Mesothelial cell of epicardium (in vitro differentiated cells): ENCODE data around the gene KIAA0232. TPM values are rescaled to one million over a fixed set of nuclear protein-coding genes. Genes with fewer than 3 reads are reported as not detected.

ENCODE experiments used
- DNase-seq, 2 experiments: peaks; one replicate each; pipeline ENCODE4 v3.0.0; 2021; ENCODE audit warnings: low spot score in 2 of 2; ENCODE audit not compliant: unreplicated experiment in 2 of 2
- H3K27ac Mint-ChIP-seq: 2 replicates; pipeline ENCODE4 v1.8.0; 2021; ENCODE audit warnings: mixed read lengths
- H3K27me3 Mint-ChIP-seq: 2 replicates; pipeline ENCODE4 v1.8.0; 2021; ENCODE audit warnings: low read depth, mixed read lengths
- H3K36me3 Mint-ChIP-seq: 2 replicates; pipeline ENCODE4 v1.8.0; 2021; ENCODE audit warnings: mixed read lengths
- H3K4me1 Mint-ChIP-seq: 2 replicates; pipeline ENCODE4 v1.8.0; 2021; ENCODE audit warnings: mixed read lengths
- H3K4me3 Mint-ChIP-seq: 2 replicates; pipeline ENCODE4 v1.8.0; 2021; ENCODE audit warnings: mild to moderate bottlenecking, moderate library complexity, mixed read lengths
- H3K9me3 Mint-ChIP-seq: 2 replicates; pipeline ENCODE4 v1.8.0; 2021; ENCODE audit warnings: mixed read lengths
- total RNA-seq: library from RNA; stranded (reverse); gene quantifications from 3 replicates; pipeline ENCODE4 v1.2.1, GENCODE V29; 2021
- TF ChIP-seq, protein P1 (sequence below): fragments of 200-600 bp; sonication (generic); IDR thresholded peaks from one replicate; pipeline ENCODE4 v1.5.0; 2021; ENCODE audit warnings: antibody characterized with exemption; ENCODE audit not compliant: unreplicated experiment

KIAA0232 gene
- total RNA-seq, 1 donor from 2014 or later, result 37.8 TPM

DNA sequence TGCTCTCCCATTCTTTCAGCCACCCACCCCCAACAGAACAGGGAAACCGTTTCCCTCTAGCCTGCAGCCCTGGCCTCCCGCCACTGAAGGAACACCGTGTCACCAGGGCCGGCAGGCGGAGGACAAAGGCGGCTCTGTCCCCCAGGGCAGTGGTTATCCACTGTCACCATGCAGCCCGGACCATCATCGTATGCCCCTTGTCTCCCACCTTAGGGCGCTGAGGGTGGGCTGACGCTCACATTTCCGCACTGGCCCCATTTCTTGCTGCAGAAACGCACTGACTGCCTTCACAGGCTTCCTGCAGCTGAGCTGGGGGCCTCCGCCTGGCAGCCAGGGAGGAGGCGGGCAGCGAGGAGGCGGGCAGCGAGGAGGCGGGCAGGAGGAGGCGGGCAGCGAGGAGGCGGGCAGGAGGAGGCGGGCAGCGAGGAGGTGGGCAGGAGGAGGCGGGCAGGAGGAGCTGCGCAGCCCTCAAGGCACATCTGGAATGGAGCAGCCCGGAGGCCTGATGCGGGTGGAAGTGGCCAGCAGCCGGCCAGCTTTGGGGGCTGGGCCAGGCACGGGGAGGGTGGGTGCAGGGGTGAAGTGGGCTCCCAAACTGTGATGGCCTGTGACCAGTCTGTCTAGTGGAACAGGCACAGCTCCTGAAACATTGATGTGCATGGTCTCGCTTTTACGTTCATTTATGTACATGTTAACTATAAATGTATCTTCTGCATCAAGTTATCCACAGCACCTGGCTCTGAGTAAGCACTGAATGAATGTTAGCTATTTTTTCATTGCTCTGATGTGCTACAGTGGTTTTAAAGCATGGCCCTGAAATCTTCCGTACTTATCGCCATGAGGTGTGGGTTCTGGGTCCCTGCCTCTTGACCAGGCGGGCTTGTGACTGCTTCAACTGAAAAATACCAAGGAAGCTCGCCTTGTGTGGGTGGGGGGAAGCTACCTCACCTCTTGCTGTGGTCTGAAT, 20.6 kb upstream of the KIAA0232 start:
- H3K36me3 Mint-ChIP-seq, result no peaks in the 10 kb centered on the region
- no peak overlapping the region for H3K4me3 Mint-ChIP-seq
- TF ChIP-seq, protein P1, sequence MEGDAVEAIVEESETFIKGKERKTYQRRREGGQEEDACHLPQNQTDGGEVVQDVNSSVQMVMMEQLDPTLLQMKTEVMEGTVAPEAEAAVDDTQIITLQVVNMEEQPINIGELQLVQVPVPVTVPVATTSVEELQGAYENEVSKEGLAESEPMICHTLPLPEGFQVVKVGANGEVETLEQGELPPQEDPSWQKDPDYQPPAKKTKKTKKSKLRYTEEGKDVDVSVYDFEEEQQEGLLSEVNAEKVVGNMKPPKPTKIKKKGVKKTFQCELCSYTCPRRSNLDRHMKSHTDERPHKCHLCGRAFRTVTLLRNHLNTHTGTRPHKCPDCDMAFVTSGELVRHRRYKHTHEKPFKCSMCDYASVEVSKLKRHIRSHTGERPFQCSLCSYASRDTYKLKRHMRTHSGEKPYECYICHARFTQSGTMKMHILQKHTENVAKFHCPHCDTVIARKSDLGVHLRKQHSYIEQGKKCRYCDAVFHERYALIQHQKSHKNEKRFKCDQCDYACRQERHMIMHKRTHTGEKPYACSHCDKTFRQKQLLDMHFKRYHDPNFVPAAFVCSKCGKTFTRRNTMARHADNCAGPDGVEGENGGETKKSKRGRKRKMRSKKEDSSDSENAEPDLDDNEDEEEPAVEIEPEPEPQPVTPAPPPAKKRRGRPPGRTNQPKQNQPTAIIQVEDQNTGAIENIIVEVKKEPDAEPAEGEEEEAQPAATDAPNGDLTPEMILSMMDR, result no peak
- no peaks in the 10 kb centered on the region for H3K9me3 Mint-ChIP-seq
- H3K4me1 Mint-ChIP-seq, result peaks cover 4% of the 10 kb centered on the region
- DNase-seq, result no peak
- H3K27ac Mint-ChIP-seq, result no peak overlapping the region
- peaks cover 4% of the 10 kb centered on the region for H3K27me3 Mint-ChIP-seq

DNA sequence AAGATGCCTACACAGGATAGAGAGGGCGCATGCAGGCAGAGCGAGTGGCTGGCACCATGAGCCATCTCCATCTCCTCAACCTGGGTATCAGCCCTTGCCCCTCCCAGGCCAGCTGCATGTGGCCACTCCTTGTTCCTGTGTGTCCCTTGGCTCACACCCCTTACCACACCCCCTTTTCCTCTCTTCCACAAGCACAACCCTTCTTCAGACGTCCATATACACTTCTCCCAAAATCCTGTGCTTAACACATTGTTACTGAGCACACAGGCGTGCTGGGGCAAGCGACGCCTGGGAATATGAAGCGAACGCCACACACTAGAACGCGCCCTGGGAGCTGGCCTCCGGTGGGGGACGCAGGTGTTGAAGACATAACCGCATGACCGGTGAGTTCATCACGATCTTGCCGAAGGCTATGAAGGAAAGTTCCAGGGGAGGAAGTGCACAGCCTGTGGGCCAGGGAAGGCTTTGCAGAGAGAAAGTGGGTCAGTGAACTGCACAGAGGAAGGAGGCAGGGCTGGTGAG, 19.1 kb upstream of the KIAA0232 start:
- peaks cover 13% of the 10 kb centered on the region for H3K4me1 Mint-ChIP-seq
- no peak for DNase-seq
- H3K27me3 Mint-ChIP-seq, result peaks cover 4% of the 10 kb centered on the region
- H3K27ac Mint-ChIP-seq, result no peak overlapping the region
- TF ChIP-seq, protein P1, result no peak
- no peaks in the 10 kb centered on the region for H3K36me3 Mint-ChIP-seq
- H3K4me3 Mint-ChIP-seq, result no peak overlapping the region
- H3K9me3 Mint-ChIP-seq, result no peaks in the 10 kb centered on the region

DNA sequence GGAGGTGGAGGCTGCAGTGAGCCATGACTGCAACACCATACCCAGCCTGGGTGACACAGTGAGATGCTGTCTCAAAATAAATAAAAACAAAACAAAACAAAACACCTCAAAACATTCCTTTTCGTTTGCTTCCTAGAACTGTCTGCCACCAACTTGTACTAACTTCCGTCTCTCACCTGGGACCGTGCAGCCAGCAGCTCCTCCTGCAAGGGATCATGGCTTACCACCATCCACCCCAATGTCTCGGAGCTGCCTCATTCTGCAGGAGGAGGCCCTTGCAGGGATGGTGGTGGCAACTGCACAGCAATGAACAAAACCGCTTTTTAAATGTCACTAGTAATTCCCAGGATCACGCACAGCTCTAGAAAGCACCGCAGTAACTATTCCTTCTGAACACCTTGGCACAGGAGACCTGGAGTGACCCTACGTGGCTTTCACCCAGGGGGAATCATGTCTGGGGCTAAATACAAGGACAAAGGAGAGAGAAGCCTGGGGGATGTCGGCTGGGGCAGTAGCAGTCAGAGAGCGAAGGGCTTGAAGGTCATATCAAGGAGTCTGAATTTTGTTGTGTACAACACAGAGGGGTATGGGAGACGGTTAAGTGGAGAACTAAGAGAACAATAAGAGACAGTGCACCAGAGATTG, 17.4 kb upstream of the KIAA0232 start:
- no peak overlapping the region for H3K4me3 Mint-ChIP-seq
- DNase-seq, result no peak
- H3K36me3 Mint-ChIP-seq, result no peaks in the 10 kb centered on the region
- no peaks in the 10 kb centered on the region for H3K9me3 Mint-ChIP-seq
- H3K27me3 Mint-ChIP-seq, result peaks cover 6% of the 10 kb centered on the region
- H3K4me1 Mint-ChIP-seq, result peaks cover 9% of the 10 kb centered on the region
- TF ChIP-seq, protein P1, result no peak
- H3K27ac Mint-ChIP-seq, result no peak overlapping the region

DNA sequence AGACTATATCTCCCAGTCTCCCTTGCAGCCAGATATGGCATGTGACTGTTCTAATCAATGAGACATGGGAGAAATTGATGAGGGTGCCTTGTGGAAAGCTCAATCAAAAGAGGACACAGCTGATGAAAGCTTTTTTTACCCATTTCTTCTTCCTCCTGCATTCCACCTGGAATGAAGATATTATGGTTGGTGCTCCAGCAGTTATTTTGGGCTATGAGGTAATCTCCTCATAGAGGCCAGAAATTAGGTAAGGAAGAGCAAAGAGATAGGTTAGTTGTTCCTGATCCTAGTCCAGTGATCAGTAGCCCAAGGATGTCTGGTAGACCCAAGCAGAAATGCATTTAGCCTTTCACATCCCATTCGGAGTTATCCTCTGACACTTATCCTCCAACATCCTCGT, 16.8 kb upstream of the KIAA0232 start:
- no peak overlapping the region for H3K4me3 Mint-ChIP-seq
- no peaks in the 10 kb centered on the region for H3K36me3 Mint-ChIP-seq
- H3K27ac Mint-ChIP-seq, result no peak overlapping the region
- H3K27me3 Mint-ChIP-seq, result peaks cover 8% of the 10 kb centered on the region
- TF ChIP-seq, protein P1, result no peak
- no peak for DNase-seq
- H3K4me1 Mint-ChIP-seq, result peaks cover 9% of the 10 kb centered on the region
- no peaks in the 10 kb centered on the region for H3K9me3 Mint-ChIP-seq

DNA sequence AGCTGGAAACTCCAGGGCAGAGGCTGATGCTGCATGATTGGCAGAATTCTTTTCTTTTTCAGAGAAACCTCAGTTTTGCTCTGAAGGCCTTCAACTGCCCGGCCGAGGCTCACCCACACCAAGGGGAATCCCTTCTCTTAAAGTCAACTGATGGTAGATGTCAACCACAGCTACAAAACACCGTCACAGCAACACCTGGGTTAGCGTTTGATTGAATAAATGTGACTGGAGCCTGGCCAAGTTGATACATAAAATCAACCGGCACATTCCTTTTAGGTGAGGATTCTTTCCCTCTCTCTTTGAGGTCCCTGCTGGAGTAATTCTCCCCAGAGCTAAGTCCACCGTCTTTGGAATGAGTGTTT, 15.2 kb upstream of the KIAA0232 start:
- H3K9me3 Mint-ChIP-seq, result no peaks in the 10 kb centered on the region
- no peak for DNase-seq
- H3K27ac Mint-ChIP-seq, result no peak overlapping the region
- H3K4me3 Mint-ChIP-seq, result no peak overlapping the region
- H3K36me3 Mint-ChIP-seq, result no peaks in the 10 kb centered on the region
- TF ChIP-seq, protein P1, result no peak
- peaks cover 11% of the 10 kb centered on the region for H3K4me1 Mint-ChIP-seq
- peaks cover 8% of the 10 kb centered on the region for H3K27me3 Mint-ChIP-seq
